WTC11 (cell line): ENCODE data around the gene EDDM3A. TPM values are rescaled to one million over a fixed set of nuclear protein-coding genes. Genes with fewer than 3 reads are reported as not detected.
"Not testable (repeated sequence)": the region's sequence is repeated elsewhere in the genome, so short reads cannot be mapped to it uniquely, and the experiment has no call there.

Source experiments
- ATAC-seq: fragments of 200-7000 bp; cut with Tn5 transposase; 2 replicates; pipeline ENCODE4 v1.10.0; 2021; ENCODE audit warnings: mild to moderate bottlenecking, moderate library complexity
- CTCF ChIA-PET: fragments of 300-600 bp; sonication (Branson Sonifier 250); formaldehyde crosslinking; loops from one replicate; lab custom pipeline; 2021; ENCODE audit warnings: antibody characterized with exemption; lab: Charles Lee
- POLR2A ChIA-PET: fragments of 350-600 bp; sonication (Branson Sonifier 250); formaldehyde crosslinking; loops from one replicate; lab custom pipeline; 2021; ENCODE audit warnings: antibody characterized with exemption; lab: Charles Lee
- DNase-seq: peaks from one replicate; pipeline ENCODE4 v3.0.0; 2021; ENCODE audit warnings: low spot score
- H3K27ac Mint-ChIP-seq: 2 replicates; pipeline ENCODE4 v1.8.0; 2021; ENCODE audit warnings: mixed read lengths
- H3K27me3 Mint-ChIP-seq: 2 replicates; pipeline ENCODE4 v1.8.0; 2021; ENCODE audit warnings: low read depth, mild to moderate bottlenecking, moderate library complexity, mixed read lengths
- H3K36me3 Mint-ChIP-seq: 2 replicates; pipeline ENCODE4 v1.8.0; 2021; ENCODE audit warnings: mixed read lengths
- H3K4me1 Mint-ChIP-seq: 2 replicates; pipeline ENCODE4 v1.8.0; 2022; ENCODE audit warnings: mixed read lengths
- H3K4me3 Mint-ChIP-seq: 2 replicates; pipeline ENCODE4 v1.8.0; 2021; ENCODE audit warnings: mild to moderate bottlenecking, moderate library complexity, mixed read lengths
- H3K9me3 Mint-ChIP-seq: 2 replicates; pipeline ENCODE4 v1.8.0; 2021; ENCODE audit warnings: mixed read lengths
- EMX1 ChIP-seq: fragments of 250-450 bp; sonication (Bioruptor Pico); IDR thresholded peaks from 2 replicates; pipeline ENCODE4 v1.8.0; 2021; ENCODE audit warnings: mild to moderate bottlenecking
- JAZF1 ChIP-seq: fragments of 250-450 bp; sonication (Bioruptor Pico); IDR thresholded peaks from 2 replicates; pipeline ENCODE4 v1.9.0; 2021; ENCODE audit warnings: moderate library complexity, mild to moderate bottlenecking, inconsistent platforms
- NR3C1 ChIP-seq: sonication (generic); formaldehyde crosslinking; conservative IDR thresholded peaks from 2 replicates; pipeline ENCODE4 v1.8.1; 2023; ENCODE audit warnings: low read depth, mild to moderate bottlenecking, missing genetic modification reagents
- SP1 ChIP-seq: sonication (generic); formaldehyde crosslinking; conservative IDR thresholded peaks from 2 replicates; pipeline ENCODE4 v1.8.1; 2022; ENCODE audit warnings: missing genetic modification reagents
- ZNF219 ChIP-seq: sonication (generic); formaldehyde crosslinking; IDR thresholded peaks from 2 replicates; pipeline ENCODE4 v1.8.0; 2023; ENCODE audit warnings: missing genetic modification reagents, mild to moderate bottlenecking, borderline replicate concordance
- ZNF232 ChIP-seq: sonication (generic); formaldehyde crosslinking; IDR thresholded peaks from 2 replicates; pipeline ENCODE4 v1.8.0; 2022; ENCODE audit warnings: mild to moderate bottlenecking, missing genetic modification reagents
- ZNF263 ChIP-seq: sonication (generic); formaldehyde crosslinking; IDR thresholded peaks from 2 replicates; pipeline ENCODE4 v1.8.1; 2022; ENCODE audit warnings: low read depth, mild to moderate bottlenecking, moderate library complexity, missing genetic modification reagents
- ZNF396 ChIP-seq: fragments of 250-450 bp; sonication (Bioruptor Pico); IDR thresholded peaks from 2 replicates; pipeline ENCODE4 v1.8.0; 2021; ENCODE audit warnings: mild to moderate bottlenecking, moderate library complexity, borderline replicate concordance
- ZNF671 ChIP-seq: fragments of 250-450 bp; sonication (Bioruptor Pico); IDR thresholded peaks from 2 replicates; pipeline ENCODE4 v1.8.0; 2021; ENCODE audit warnings: mild to moderate bottlenecking
- total RNA-seq: library from RNA; stranded (reverse); gene quantifications from 3 replicates; pipeline ENCODE4 v1.2.3, GENCODE V29; 2021
- TF ChIP-seq, protein P1 (sequence below): sonication (generic); formaldehyde crosslinking; IDR thresholded peaks from 2 replicates; pipeline ENCODE4 v1.8.1; 2023; ENCODE audit warnings: mild to moderate bottlenecking, missing genetic modification reagents, borderline replicate concordance
- TF ChIP-seq, protein P2 (sequence below): sonication (generic); formaldehyde crosslinking; IDR thresholded peaks from 2 replicates; pipeline ENCODE4 v1.8.0; 2022; ENCODE audit warnings: mild to moderate bottlenecking, missing genetic modification reagents
- TF ChIP-seq, protein P3 (sequence below): fragments of 250-450 bp; sonication (Bioruptor Pico); IDR thresholded peaks from 2 replicates; pipeline ENCODE4 v1.9.0; 2021; ENCODE audit warnings: mild to moderate bottlenecking, borderline replicate concordance
- TF ChIP-seq, protein P4 (sequence below): sonication (generic); formaldehyde crosslinking; IDR thresholded peaks from 2 replicates; pipeline ENCODE4 v1.8.1; 2022; ENCODE audit warnings: missing genetic modification reagents, borderline replicate concordance

EDDM3A gene
- total RNA-seq, 1 experiment from 2014 or later, result 0.20 TPM

DNA sequence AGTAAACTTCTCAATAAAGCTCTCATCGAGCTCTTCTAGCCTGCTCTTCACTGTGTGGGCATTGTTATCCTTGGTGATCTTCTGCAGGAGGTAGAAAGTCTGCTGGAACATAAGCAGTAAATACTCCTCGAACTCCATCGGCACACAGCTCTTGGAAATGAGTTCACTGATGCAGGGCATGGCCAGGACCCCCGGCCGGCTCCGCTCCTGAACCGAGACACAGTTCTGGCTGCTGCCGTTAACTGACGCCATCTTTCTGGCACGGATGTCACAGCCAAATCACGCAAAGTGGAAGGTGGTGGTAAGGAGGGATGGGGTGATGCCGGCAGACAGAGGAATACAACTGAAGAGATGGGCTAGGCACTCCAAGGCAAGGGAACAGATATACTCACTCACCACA is 23.7 kb upstream of the EDDM3A start (continued):
- TF ChIP-seq, protein P1, sequence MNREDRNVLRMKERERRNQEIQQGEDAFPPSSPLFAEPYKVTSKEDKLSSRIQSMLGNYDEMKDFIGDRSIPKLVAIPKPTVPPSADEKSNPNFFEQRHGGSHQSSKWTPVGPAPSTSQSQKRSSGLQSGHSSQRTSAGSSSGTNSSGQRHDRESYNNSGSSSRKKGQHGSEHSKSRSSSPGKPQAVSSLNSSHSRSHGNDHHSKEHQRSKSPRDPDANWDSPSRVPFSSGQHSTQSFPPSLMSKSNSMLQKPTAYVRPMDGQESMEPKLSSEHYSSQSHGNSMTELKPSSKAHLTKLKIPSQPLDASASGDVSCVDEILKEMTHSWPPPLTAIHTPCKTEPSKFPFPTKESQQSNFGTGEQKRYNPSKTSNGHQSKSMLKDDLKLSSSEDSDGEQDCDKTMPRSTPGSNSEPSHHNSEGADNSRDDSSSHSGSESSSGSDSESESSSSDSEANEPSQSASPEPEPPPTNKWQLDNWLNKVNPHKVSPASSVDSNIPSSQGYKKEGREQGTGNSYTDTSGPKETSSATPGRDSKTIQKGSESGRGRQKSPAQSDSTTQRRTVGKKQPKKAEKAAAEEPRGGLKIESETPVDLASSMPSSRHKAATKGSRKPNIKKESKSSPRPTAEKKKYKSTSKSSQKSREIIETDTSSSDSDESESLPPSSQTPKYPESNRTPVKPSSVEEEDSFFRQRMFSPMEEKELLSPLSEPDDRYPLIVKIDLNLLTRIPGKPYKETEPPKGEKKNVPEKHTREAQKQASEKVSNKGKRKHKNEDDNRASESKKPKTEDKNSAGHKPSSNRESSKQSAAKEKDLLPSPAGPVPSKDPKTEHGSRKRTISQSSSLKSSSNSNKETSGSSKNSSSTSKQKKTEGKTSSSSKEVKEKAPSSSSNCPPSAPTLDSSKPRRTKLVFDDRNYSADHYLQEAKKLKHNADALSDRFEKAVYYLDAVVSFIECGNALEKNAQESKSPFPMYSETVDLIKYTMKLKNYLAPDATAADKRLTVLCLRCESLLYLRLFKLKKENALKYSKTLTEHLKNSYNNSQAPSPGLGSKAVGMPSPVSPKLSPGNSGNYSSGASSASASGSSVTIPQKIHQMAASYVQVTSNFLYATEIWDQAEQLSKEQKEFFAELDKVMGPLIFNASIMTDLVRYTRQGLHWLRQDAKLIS, result no peak
- TF ChIP-seq ZNF263 (CRISPR knock-in tag) (no peak), ZNF671 (CRISPR knock-in tag) (no peak), ZNF396 (no peak), JAZF1 (no peak)
- TF ChIP-seq, protein P2, sequence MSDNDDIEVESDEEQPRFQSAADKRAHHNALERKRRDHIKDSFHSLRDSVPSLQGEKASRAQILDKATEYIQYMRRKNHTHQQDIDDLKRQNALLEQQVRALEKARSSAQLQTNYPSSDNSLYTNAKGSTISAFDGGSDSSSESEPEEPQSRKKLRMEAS, result no peak
- TF ChIP-seq, protein P3, sequence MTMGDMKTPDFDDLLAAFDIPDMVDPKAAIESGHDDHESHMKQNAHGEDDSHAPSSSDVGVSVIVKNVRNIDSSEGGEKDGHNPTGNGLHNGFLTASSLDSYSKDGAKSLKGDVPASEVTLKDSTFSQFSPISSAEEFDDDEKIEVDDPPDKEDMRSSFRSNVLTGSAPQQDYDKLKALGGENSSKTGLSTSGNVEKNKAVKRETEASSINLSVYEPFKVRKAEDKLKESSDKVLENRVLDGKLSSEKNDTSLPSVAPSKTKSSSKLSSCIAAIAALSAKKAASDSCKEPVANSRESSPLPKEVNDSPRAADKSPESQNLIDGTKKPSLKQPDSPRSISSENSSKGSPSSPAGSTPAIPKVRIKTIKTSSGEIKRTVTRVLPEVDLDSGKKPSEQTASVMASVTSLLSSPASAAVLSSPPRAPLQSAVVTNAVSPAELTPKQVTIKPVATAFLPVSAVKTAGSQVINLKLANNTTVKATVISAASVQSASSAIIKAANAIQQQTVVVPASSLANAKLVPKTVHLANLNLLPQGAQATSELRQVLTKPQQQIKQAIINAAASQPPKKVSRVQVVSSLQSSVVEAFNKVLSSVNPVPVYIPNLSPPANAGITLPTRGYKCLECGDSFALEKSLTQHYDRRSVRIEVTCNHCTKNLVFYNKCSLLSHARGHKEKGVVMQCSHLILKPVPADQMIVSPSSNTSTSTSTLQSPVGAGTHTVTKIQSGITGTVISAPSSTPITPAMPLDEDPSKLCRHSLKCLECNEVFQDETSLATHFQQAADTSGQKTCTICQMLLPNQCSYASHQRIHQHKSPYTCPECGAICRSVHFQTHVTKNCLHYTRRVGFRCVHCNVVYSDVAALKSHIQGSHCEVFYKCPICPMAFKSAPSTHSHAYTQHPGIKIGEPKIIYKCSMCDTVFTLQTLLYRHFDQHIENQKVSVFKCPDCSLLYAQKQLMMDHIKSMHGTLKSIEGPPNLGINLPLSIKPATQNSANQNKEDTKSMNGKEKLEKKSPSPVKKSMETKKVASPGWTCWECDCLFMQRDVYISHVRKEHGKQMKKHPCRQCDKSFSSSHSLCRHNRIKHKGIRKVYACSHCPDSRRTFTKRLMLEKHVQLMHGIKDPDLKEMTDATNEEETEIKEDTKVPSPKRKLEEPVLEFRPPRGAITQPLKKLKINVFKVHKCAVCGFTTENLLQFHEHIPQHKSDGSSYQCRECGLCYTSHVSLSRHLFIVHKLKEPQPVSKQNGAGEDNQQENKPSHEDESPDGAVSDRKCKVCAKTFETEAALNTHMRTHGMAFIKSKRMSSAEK (CRISPR knock-in tag), result no peak
- TF ChIP-seq, all 79 proteins: peak for 0

DNA sequence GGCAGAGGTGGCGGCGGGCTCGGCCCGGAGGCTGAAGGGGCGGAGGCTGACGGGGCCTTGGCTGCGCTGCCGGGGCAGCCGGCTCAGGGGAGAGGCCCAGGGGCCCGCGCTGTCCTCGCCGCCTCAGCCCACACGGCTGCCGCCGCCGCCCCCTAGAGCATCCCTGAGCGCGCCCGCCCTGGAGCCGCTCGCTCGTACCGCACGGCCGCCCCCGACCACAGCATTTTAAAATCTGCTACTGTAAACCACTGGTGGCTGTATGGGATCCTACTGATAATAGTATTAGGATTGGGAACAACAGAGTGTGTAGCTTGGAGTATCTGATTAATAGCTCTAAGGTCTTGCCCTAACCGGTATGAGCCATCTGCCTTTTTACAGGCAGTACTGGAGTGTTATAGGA is 22.2 kb upstream of the EDDM3A start:
- H3K36me3 Mint-ChIP-seq, result no peaks in the 10 kb centered on the region
- H3K27ac Mint-ChIP-seq, result no peak overlapping the region
- DNase-seq (peak; percentile 51), ATAC-seq (peak; percentile 94)
- TF ChIP-seq ZNF219 (CRISPR knock-in tag) (no peak), ZNF232 (CRISPR knock-in tag) (no peak), EMX1 (CRISPR knock-in tag) (no peak), SP1 (no peak), NR3C1 (no peak)
- TF ChIP-seq, protein P4, sequence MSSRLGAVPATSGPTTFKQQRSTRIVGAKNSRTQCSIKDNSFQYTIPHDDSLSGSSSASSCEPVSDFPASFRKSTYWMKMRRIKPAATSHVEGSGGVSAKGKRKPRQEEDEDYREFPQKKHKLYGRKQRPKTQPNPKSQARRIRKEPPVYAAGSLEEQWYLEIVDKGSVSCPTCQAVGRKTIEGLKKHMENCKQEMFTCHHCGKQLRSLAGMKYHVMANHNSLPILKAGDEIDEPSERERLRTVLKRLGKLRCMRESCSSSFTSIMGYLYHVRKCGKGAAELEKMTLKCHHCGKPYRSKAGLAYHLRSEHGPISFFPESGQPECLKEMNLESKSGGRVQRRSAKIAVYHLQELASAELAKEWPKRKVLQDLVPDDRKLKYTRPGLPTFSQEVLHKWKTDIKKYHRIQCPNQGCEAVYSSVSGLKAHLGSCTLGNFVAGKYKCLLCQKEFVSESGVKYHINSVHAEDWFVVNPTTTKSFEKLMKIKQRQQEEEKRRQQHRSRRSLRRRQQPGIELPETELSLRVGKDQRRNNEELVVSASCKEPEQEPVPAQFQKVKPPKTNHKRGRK (CRISPR knock-in tag), result no peak
- POLR2A ChIA-PET, result no interaction called here
- H3K27me3 Mint-ChIP-seq, result peaks cover 35% of the 10 kb centered on the region
- H3K4me3 Mint-ChIP-seq, result peak overlapping the region; percentile 45; the same call in 1 of the 2 replicates
- H3K4me1 Mint-ChIP-seq, result 0 out of 2 replicates have a peak, but pooled peaks cover 2% of the 10 kb centered on the region
- CTCF ChIA-PET, result interaction anchor here (0.6 to 1.9 kb wide), 4 partner anchors 34 to 238 kb away, joined by 3 to 6 read pairs (median 4); no protein-coding TSS in a partner anchor
- peaks cover 3% of the 10 kb centered on the region; the same call in 1 of the 2 replicates for H3K9me3 Mint-ChIP-seq

DNA sequence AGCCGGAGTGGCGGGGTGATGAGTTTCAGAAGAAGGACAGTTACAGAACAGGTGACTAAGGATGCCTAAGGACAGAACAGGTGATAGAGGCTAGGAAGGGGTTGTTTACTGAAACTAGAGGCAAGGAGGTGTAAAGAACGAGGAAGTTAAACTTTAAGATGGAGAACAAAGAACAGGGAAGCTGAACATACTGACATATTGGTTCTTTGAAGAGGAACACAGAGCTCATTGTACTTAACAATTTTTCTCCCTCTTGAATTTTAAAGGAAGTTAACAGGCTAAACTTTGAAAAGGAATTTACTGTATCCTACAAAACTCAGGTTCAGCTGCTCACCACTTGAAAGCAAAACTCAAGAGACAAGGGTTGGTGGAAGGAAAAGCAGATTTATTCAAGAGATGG is 19.6 kb upstream of the EDDM3A start:
- peaks cover 35% of the 10 kb centered on the region for H3K27me3 Mint-ChIP-seq
- H3K4me3 Mint-ChIP-seq, H3K9me3 Mint-ChIP-seq, H3K27ac Mint-ChIP-seq, ATAC-seq, POLR2A ChIA-PET, H3K36me3 Mint-ChIP-seq, DNase-seq, H3K4me1 Mint-ChIP-seq: not testable (repeated sequence)
- CTCF ChIA-PET, result interaction anchor here (0.6 to 1.0 kb wide), 2 partner anchors 130 to 245 kb away, joined by 3 read pairs; no protein-coding TSS in a partner anchor
